H9 (cell line): ENCODE results near the gene SMAD6. TPM values are rescaled to one million over a fixed set of nuclear protein-coding genes. Genes with fewer than 3 reads are reported as not detected.
A peak's percentile ranks its signal among the peaks of the same experiment; 100 is the strongest.

Experiments used
- DNase-seq: peaks from one replicate; pipeline ENCODE4 v3.0.0-alpha.2; 2017
- H2AFZ ChIP-seq: one replicate; pipeline ENCODE4 v1.6.1; 2013; ENCODE audit warnings: mild to moderate bottlenecking, low read length, control low read depth, moderate library complexity
- H2AK5ac ChIP-seq: 2 replicates; pipeline ENCODE4 v1.6.1; 2013; ENCODE audit warnings: low read length, control low read depth, mixed read lengths; ENCODE audit not compliant: insufficient read length
- H2BK120ac ChIP-seq: one replicate; pipeline ENCODE4 v1.6.1; 2013; ENCODE audit warnings: low read depth, mild to moderate bottlenecking, low read length, control low read depth, inconsistent platforms; ENCODE audit not compliant: poor library complexity, severe bottlenecking
- H2BK12ac ChIP-seq: 2 replicates; pipeline ENCODE4 v1.6.1; 2013; ENCODE audit warnings: low read length, control low read depth, mixed read lengths, low read depth; ENCODE audit not compliant: insufficient read length
- H2BK15ac ChIP-seq: 2 replicates; pipeline ENCODE4 v1.6.1; 2013; ENCODE audit warnings: low read depth, low read length, control low read depth
- H2BK20ac ChIP-seq: one replicate; pipeline ENCODE4 v1.6.1; 2013; ENCODE audit warnings: low read depth, mild to moderate bottlenecking, low read length, control low read depth, inconsistent platforms; ENCODE audit not compliant: poor library complexity, severe bottlenecking
- H2BK5ac ChIP-seq: 2 replicates; pipeline ENCODE4 v1.6.1; 2013; ENCODE audit warnings: low read length, control low read depth, mixed read lengths; ENCODE audit not compliant: insufficient read length
- H3K14ac ChIP-seq: 2 replicates; pipeline ENCODE4 v1.6.1; 2013; ENCODE audit warnings: low read length, control low read depth; ENCODE audit not compliant: insufficient read depth
- H3K18ac ChIP-seq: 2 replicates; pipeline ENCODE4 v1.6.1; 2013; ENCODE audit warnings: low read depth, mild to moderate bottlenecking, mixed read lengths, low read length, control low read depth; ENCODE audit not compliant: insufficient read length
- H3K23ac ChIP-seq: 2 replicates; pipeline ENCODE4 v1.6.1; 2013; ENCODE audit warnings: low read length, control low read depth, mixed read lengths, low read depth; ENCODE audit not compliant: insufficient read length
- H3K23me2 ChIP-seq: 2 replicates; pipeline ENCODE4 v1.6.1; 2013; ENCODE audit warnings: low read depth, mild to moderate bottlenecking, mixed read lengths, low read length, control low read depth; ENCODE audit not compliant: insufficient read length, poor library complexity, severe bottlenecking
- H3K27ac ChIP-seq: 2 replicates; pipeline ENCODE4 v1.5.1; 2013; ENCODE audit warnings: low read length, control low read depth, mixed read lengths, low read depth; ENCODE audit not compliant: insufficient read length
- H3K27me3 ChIP-seq: 2 replicates; pipeline ENCODE4 v1.6.1; 2013; ENCODE audit warnings: low read length, control low read depth, inconsistent platforms; ENCODE audit not compliant: insufficient read depth
- H3K4ac ChIP-seq: 2 replicates; pipeline ENCODE4 v1.6.1; 2013; ENCODE audit warnings: low read depth, mild to moderate bottlenecking, control low read depth, inconsistent platforms, low read length, moderate library complexity
- H3K4me1 ChIP-seq: 2 replicates; pipeline ENCODE4 v1.6.1; 2013; ENCODE audit warnings: low read length, control low read depth, inconsistent platforms; ENCODE audit not compliant: insufficient read depth
- H3K4me2 ChIP-seq: 2 replicates; pipeline ENCODE4 v1.6.1; 2013; ENCODE audit warnings: low read length, control low read depth, mixed read lengths; ENCODE audit not compliant: insufficient read length, insufficient read depth
- H3K56ac ChIP-seq: 2 replicates; pipeline ENCODE4 v1.6.1; 2013; ENCODE audit warnings: low read depth, mild to moderate bottlenecking, mixed read lengths, low read length, control low read depth; ENCODE audit not compliant: insufficient read length
- H3K79me1 ChIP-seq: 2 replicates; pipeline ENCODE4 v1.6.1; 2013; ENCODE audit warnings: low read depth, mild to moderate bottlenecking, moderate library complexity, low read length, control low read depth, inconsistent platforms; ENCODE audit not compliant: insufficient read depth, poor library complexity, severe bottlenecking
- H3K79me2 ChIP-seq: 2 replicates; pipeline ENCODE4 v1.6.1; 2013; ENCODE audit warnings: low read length, control low read depth, inconsistent platforms; ENCODE audit not compliant: insufficient read depth
- H3K9ac ChIP-seq: 2 replicates; pipeline ENCODE4 v1.6.1; 2013; ENCODE audit warnings: low read length, control low read depth, mixed read lengths; ENCODE audit not compliant: insufficient read length; ENCODE audit errors: extremely low read depth
- H3K9me3 ChIP-seq: one replicate; pipeline ENCODE4 v1.6.1; 2013; ENCODE audit warnings: low read depth, low read length, inconsistent platforms; ENCODE audit not compliant: control insufficient read depth
- H3T11ph ChIP-seq: one replicate; pipeline ENCODE4 v1.6.1; 2013; ENCODE audit warnings: mild to moderate bottlenecking, low read length, control low read depth, inconsistent platforms
- H4K20me1 ChIP-seq: one replicate; pipeline ENCODE4 v1.6.1; 2013; ENCODE audit not compliant: control insufficient read depth, insufficient read length, insufficient read depth
- H4K5ac ChIP-seq: 2 replicates; pipeline ENCODE4 v1.6.1; 2013; ENCODE audit warnings: low read depth, mild to moderate bottlenecking, mixed read lengths, low read length, control low read depth; ENCODE audit not compliant: insufficient read length
- H4K8ac ChIP-seq: replicated peaks from 2 replicates; pipeline ENCODE4 v1.6.1; 2013; ENCODE audit warnings: low read length, control low read depth, mixed read lengths, low read depth; ENCODE audit not compliant: insufficient read length
- H4K91ac ChIP-seq: 2 replicates; pipeline ENCODE4 v1.6.1; 2013; ENCODE audit warnings: low read depth, mild to moderate bottlenecking, moderate library complexity, mixed read lengths, low read length, control low read depth; ENCODE audit not compliant: insufficient read length
- H3K27ac Mint-ChIP-seq, 3 experiments: 2 replicates in 2 of 3; 3 replicates in 1 of 3; pipeline ENCODE4 v1.8.0; 2020 to 2021; ENCODE audit warnings: mixed read lengths in 3 of 3, mild to moderate bottlenecking in 1 of 3, moderate library complexity in 1 of 3
- H3K27me3 Mint-ChIP-seq: 2 replicates; pipeline ENCODE4 v1.8.0; 2021; ENCODE audit warnings: low read depth, mild to moderate bottlenecking, moderate library complexity, mixed read lengths
- H3K36me3 Mint-ChIP-seq, 3 experiments: 2 replicates in 2 of 3; 3 replicates in 1 of 3; pipeline ENCODE4 v1.8.0; 2020 to 2021; ENCODE audit warnings: low read depth in 3 of 3, mixed read lengths in 3 of 3; ENCODE audit not compliant: insufficient read depth in 1 of 3
- H3K4me1 Mint-ChIP-seq, 2 experiments: 2 replicates each; pipeline ENCODE4 v1.8.0; 2020; ENCODE audit warnings: mixed read lengths in 2 of 2
- H3K4me3 Mint-ChIP-seq, 2 experiments: 2 replicates in 1 of 2; 3 replicates in 1 of 2; pipeline ENCODE4 v1.8.0; 2020 to 2021; ENCODE audit warnings: mild to moderate bottlenecking in 2 of 2, mixed read lengths in 2 of 2, moderate library complexity in 1 of 2
- H3K9me3 Mint-ChIP-seq, 2 experiments: 2 replicates in 1 of 2; 3 replicates in 1 of 2; pipeline ENCODE4 v1.8.0; 2020; ENCODE audit warnings: mild to moderate bottlenecking in 2 of 2, mixed read lengths in 2 of 2, moderate library complexity in 1 of 2
- WGBS: extraction: QIAGEN DNeasy Blood & Tissue Kit; methylation state at CpG from one replicate; pipeline ENCODE4 v1.1.7; 2013; ENCODE audit warnings: missing lambda C conversion rate, low lambda C conversion rate, mixed read lengths; ENCODE audit not compliant: insufficient read length; ENCODE audit errors: extremely low coverage; 5-methylcytosine and 5-hydroxymethylcytosine counted together
- total RNA-seq: library from RNA; stranded (reverse); gene quantifications from 2 replicates; pipeline ENCODE4 v1.2.1, GENCODE V29; 2021
- TF ChIP-seq, protein P1 (sequence below): fragments of 200-600 bp; sonication (generic); conservative IDR thresholded peaks from 3 replicates; pipeline ENCODE4 v1.8.0; 2021; ENCODE audit warnings: antibody characterized with exemption, mild to moderate bottlenecking

The SMAD6 gene
- total RNA-seq, 1 experiment from 2014 or later: 6.0 TPM

DNA sequence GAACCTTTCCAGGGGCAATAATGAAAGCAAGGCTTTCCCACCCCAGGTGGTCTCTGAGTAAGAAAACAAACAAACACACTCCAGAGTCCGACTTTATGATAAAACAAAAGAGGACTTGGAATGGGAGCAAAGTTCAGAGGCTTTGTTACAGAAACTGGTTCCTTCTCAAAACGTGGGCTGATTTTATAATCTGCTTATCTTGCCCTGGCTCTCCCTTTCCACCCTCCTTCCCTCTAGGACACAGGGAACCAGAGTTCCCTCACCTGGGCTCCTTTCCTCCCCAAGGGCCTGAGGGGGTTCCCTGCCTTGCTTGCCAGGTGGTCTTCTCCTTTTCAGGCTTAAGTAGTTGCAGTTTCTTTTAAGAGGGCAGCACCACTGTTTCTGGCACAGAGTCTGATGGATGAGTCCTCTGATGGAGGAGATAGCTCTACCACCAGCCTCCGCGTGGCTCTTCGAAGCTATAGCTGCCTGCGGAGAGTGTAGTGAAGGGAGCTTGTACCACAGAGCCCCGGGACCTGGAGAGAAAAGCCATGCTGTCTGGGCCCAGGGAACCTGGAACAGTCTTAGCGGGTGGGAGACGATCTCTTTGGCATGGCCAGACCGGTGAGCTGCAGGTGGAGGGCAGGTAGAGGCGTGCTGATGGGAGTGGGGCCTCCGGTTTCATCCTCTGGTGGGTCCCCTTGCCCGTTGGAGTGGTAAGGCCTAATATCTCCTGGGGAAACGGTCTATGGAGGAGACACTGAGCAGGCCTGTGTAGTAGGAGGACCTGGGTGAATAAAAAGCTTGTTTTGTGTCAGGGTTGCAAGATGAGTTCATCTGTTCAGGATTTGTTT, 68.7 kb downstream of the SMAD6 start:
- no peak overlapping the region for H4K91ac ChIP-seq
- H2AFZ ChIP-seq: no peak overlapping the region
- DNase-seq: no peak
- H3K14ac ChIP-seq: 0 out of 2 replicates have a peak overlapping the region, but pooled peaks have one; percentile 25
- H4K8ac ChIP-seq: no peak overlapping the region
- H2BK20ac ChIP-seq: no peak overlapping the region
- Mint-ChIP-seq H3K9me3 (no peaks in the 10 kb centered on the region), H3K4me3 (no peak overlapping the region), H3K36me3 (no peaks in the 10 kb centered on the region), H3K4me1 (peaks cover 58 to 69% of the 10 kb centered on the region in 2 experiments), H3K27me3 (no peaks in the 10 kb centered on the region), H3K27ac (peak overlapping the region in 2 of 3 experiments; percentile 85 to 95; a peak in 4 of 7 replicates)
- H3K23me2 ChIP-seq: no peaks in the 10 kb centered on the region
- no peak overlapping the region for H3K27ac ChIP-seq
- no peak overlapping the region for H3K4me2 ChIP-seq
- H2BK120ac ChIP-seq: no peak overlapping the region
- H3K4me1 ChIP-seq: peaks cover 5% of the 10 kb centered on the region; the same call in 1 of the 2 replicates
- no peak overlapping the region for H3K23ac ChIP-seq
- no peaks in the 10 kb centered on the region for H3K27me3 ChIP-seq
- H3K4ac ChIP-seq: no peak overlapping the region
- no peak overlapping the region for H3K9ac ChIP-seq
- no peak overlapping the region for H3T11ph ChIP-seq
- no peak overlapping the region for H2BK15ac ChIP-seq
- no peak overlapping the region for H3K18ac ChIP-seq
- H3K9me3 ChIP-seq: no peaks in the 10 kb centered on the region
- no peak overlapping the region for H3K56ac ChIP-seq
- H4K20me1 ChIP-seq: no peaks in the 10 kb centered on the region
- no peak overlapping the region for H4K5ac ChIP-seq
- H2AK5ac ChIP-seq: no peak overlapping the region
- no peaks in the 10 kb centered on the region for H3K79me2 ChIP-seq
- WGBS: no CpG with 5 or more reads among the region's 14 CpGs
- H2BK5ac ChIP-seq: no peak overlapping the region
- TF ChIP-seq, protein P1, sequence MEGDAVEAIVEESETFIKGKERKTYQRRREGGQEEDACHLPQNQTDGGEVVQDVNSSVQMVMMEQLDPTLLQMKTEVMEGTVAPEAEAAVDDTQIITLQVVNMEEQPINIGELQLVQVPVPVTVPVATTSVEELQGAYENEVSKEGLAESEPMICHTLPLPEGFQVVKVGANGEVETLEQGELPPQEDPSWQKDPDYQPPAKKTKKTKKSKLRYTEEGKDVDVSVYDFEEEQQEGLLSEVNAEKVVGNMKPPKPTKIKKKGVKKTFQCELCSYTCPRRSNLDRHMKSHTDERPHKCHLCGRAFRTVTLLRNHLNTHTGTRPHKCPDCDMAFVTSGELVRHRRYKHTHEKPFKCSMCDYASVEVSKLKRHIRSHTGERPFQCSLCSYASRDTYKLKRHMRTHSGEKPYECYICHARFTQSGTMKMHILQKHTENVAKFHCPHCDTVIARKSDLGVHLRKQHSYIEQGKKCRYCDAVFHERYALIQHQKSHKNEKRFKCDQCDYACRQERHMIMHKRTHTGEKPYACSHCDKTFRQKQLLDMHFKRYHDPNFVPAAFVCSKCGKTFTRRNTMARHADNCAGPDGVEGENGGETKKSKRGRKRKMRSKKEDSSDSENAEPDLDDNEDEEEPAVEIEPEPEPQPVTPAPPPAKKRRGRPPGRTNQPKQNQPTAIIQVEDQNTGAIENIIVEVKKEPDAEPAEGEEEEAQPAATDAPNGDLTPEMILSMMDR: no peak
- H2BK12ac ChIP-seq: no peak overlapping the region
- no peaks in the 10 kb centered on the region for H3K79me1 ChIP-seq
